SU-DHL-6 (cell line): Measurements from ENCODE around the gene RAB9B.

Source experiments
- H2AFZ ChIP-seq: fragments of 200-600 bp; sonication (generic); 2 replicates; pipeline ENCODE4 v1.6.1; 2014; ENCODE audit warnings: low read depth, mild to moderate bottlenecking, moderate library complexity, mixed read lengths, antibody characterized with exemption, low read length; ENCODE audit not compliant: severe bottlenecking
- H3F3A ChIP-seq: fragments of 200-600 bp; shearing (Covaris generic); 2 replicates; pipeline ENCODE4 v1.6.0; 2016; ENCODE audit warnings: antibody characterized with exemption, mild to moderate bottlenecking; ENCODE audit not compliant: insufficient read depth
- H3K27ac ChIP-seq: fragments of 200-600 bp; sonication (generic); 2 replicates; pipeline ENCODE4 v1.5.1; 2016; ENCODE audit warnings: low read depth, mild to moderate bottlenecking, low read length, moderate library complexity, mixed read lengths
- H3K27me3 ChIP-seq: fragments of 200-600 bp; sonication (generic), shearing (Covaris generic); 2 replicates; pipeline ENCODE4 v1.6.0; 2014; ENCODE audit warnings: mild to moderate bottlenecking, low read length
- H3K36me3 ChIP-seq: fragments of 200-600 bp; sonication (generic); 2 replicates; pipeline ENCODE4 v1.6.1; 2014; ENCODE audit warnings: mild to moderate bottlenecking, low read length, mixed read lengths
- H3K4me2 ChIP-seq: fragments of 300-600, 200-600 bp; shearing (Covaris generic), sonication (generic); 2 replicates; pipeline ENCODE4 v1.6.0; 2014; ENCODE audit warnings: low read length, low read depth, mild to moderate bottlenecking; ENCODE audit not compliant: poor library complexity, severe bottlenecking
- H3K4me3 ChIP-seq: fragments of 200-600 bp; sonication (generic); 2 replicates; pipeline ENCODE4 v1.5.1; 2014; ENCODE audit warnings: antibody characterized with exemption, low read length, mild to moderate bottlenecking, mixed read lengths; ENCODE audit not compliant: insufficient read depth, poor library complexity, severe bottlenecking
- H3K79me2 ChIP-seq: fragments of 200-600 bp; sonication (generic); 2 replicates; pipeline ENCODE4 v1.6.1; 2014; ENCODE audit warnings: mild to moderate bottlenecking, low read length, moderate library complexity; ENCODE audit not compliant: insufficient read depth
- H3K9ac ChIP-seq: fragments of 200-600 bp; sonication (generic); 2 replicates; pipeline ENCODE4 v1.7.0; 2014; ENCODE audit warnings: mild to moderate bottlenecking, low read length
- H3K9me2 ChIP-seq: fragments of 200-600 bp; sonication (generic); replicated peaks from 2 replicates; pipeline ENCODE4 v1.6.1; 2014; ENCODE audit warnings: low read length; ENCODE audit not compliant: insufficient read depth
- H3K9me3 ChIP-seq: fragments of 200-600 bp; sonication (generic); 2 replicates; pipeline ENCODE4 v1.6.1; 2014; ENCODE audit warnings: low read length, mixed read lengths; ENCODE audit not compliant: insufficient read depth
- H4K20me1 ChIP-seq: fragments of 200-600 bp; sonication (generic); 2 replicates; pipeline ENCODE4 v1.6.1; 2014; ENCODE audit warnings: low read depth, mild to moderate bottlenecking, antibody characterized with exemption, low read length, moderate library complexity, mixed read lengths
- CTCF ChIP-seq: fragments of 200-600 bp; sonication (generic); IDR thresholded peaks from one replicate; pipeline ENCODE4 v1.5.1; 2017; ENCODE audit warnings: antibody characterized with exemption, mild to moderate bottlenecking, low read length, moderate library complexity; ENCODE audit not compliant: insufficient read depth, poor library complexity, severe bottlenecking
- EZH2phosphoT487 ChIP-seq: fragments of 200-600 bp; sonication (generic), shearing (Covaris generic); conservative IDR thresholded peaks from 2 replicates; pipeline ENCODE4 v1.6.1; 2018; ENCODE audit warnings: mild to moderate bottlenecking, antibody characterized with exemption, low read length, moderate library complexity, mixed read lengths

Gene RAB9B

DNA sequence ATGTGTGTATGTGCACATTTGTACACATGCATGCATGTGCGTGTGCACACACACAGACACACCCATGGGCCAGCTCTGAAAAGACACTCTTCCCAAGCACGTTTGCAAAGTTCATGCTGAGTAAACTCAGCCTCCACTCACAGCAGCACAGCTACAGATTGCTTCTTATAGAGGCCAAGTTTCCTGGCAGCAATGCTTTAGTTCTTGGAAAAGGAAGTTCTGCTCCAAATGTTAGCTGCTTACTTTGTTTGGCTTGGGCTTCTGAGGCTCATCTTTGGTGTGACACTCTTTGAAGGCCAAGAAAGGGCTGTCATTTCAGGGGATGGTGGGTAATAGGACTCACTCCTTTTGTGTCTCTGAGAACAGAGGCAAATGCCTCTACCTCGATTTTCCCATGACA lies 48.9 kb downstream of the RAB9B start:
- Histone ChIP-seq H3K79me2 (no peaks in the 10 kb centered on the region), H3K27ac (no peak overlapping the region), H3K9me2 (no peaks in the 10 kb centered on the region), H3K27me3 (no peaks in the 10 kb centered on the region), H3K4me2 (no peak overlapping the region), H2AFZ (no peak overlapping the region), H3K9ac (no peak overlapping the region), H3F3A (no peaks in the 10 kb centered on the region), H3K4me3 (no peak overlapping the region), H3K36me3 (no peaks in the 10 kb centered on the region), H3K9me3 (no peaks in the 10 kb centered on the region), H4K20me1 (no peaks in the 10 kb centered on the region)
- no peak for TF ChIP-seq EZH2phosphoT487
- no peak for TF ChIP-seq CTCF

DNA sequence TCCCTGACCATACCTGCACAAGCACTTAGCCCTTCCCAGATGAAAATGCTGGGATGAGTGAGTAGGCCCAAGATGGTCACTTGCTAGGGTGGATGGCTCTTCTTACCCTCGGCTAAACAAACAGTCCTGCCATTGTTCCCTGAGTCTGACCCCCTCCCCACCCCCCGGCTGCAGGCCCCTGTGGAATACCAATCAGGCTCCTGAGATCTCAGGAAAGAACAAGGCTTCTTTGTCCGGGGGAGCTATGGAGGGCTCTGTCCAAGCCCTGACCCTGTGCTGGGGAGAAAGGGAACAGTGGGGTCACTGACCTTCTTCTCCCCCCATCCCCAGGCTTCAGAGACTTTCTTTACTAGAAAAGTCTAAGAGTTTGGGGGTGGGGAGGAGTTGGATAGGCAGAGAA lies 49.4 kb downstream of the RAB9B start:
- Histone ChIP-seq H3K9ac (no peak overlapping the region), H3K27ac (no peak overlapping the region), H3K9me2 (no peaks in the 10 kb centered on the region), H3K4me3 (no peak overlapping the region), H2AFZ (no peak overlapping the region), H3K27me3 (no peaks in the 10 kb centered on the region), H3K36me3 (no peaks in the 10 kb centered on the region), H3F3A (no peaks in the 10 kb centered on the region), H3K9me3 (no peaks in the 10 kb centered on the region), H4K20me1 (no peaks in the 10 kb centered on the region), H3K4me2 (no peak overlapping the region), H3K79me2 (no peaks in the 10 kb centered on the region)
- TF ChIP-seq EZH2phosphoT487: no peak
- TF ChIP-seq CTCF: no peak

DNA sequence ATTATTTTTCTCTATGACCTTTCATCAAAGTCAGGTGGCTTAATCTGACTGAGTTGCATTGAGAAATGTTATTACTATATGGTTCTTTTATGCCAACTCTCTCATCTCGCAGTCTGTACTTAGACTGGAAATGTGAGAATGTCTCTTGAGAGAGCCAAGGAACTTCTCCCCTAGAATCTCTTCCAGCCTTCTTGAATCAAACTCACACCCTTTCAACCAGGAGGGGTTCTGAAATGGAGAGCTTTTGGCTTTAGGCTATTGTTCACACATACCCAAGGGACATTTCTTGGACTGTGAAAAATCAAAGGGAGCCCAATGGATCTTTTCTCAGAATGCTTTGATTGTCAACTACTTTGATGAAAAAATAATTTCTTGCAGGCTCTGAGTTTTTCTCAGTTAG lies 50.4 kb downstream of the RAB9B start:
- TF ChIP-seq EZH2phosphoT487: no peak
- TF ChIP-seq CTCF: no peak
- Histone ChIP-seq H3K27me3 (no peaks in the 10 kb centered on the region), H3K4me2 (no peak overlapping the region), H3F3A (no peaks in the 10 kb centered on the region), H2AFZ (no peak overlapping the region), H3K79me2 (no peaks in the 10 kb centered on the region), H3K36me3 (no peaks in the 10 kb centered on the region), H3K27ac (no peak overlapping the region), H3K9me3 (no peaks in the 10 kb centered on the region), H4K20me1 (no peaks in the 10 kb centered on the region), H3K4me3 (no peak overlapping the region), H3K9me2 (no peaks in the 10 kb centered on the region), H3K9ac (no peak overlapping the region)

DNA sequence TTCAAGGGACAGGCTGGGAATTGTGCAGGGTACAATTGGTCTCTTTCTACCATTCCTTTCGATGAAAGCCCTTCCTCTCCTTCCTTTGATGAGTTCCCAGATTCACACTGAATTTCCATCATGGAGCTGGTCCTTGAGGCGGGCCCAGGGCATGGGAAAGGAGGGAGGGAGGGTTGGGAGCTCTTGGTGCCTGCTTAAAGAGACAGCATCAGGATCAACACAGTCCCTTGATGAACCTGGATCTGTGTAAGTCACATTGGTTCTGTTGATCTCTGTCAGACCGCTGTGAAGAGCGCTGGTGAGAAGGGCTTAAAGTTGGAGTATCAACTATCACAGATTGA lies 51.0 kb downstream of the RAB9B start:
- Histone ChIP-seq H2AFZ (no peak overlapping the region), H3K9me2 (no peaks in the 10 kb centered on the region), H4K20me1 (no peaks in the 10 kb centered on the region), H3K9me3 (no peaks in the 10 kb centered on the region), H3K4me2 (no peak overlapping the region), H3K4me3 (no peak overlapping the region), H3F3A (no peaks in the 10 kb centered on the region), H3K27ac (no peak overlapping the region), H3K36me3 (no peaks in the 10 kb centered on the region), H3K79me2 (no peaks in the 10 kb centered on the region), H3K27me3 (no peaks in the 10 kb centered on the region), H3K9ac (no peak overlapping the region)
- TF ChIP-seq CTCF (no peak), EZH2phosphoT487 (no peak)
